ENCODE results near the gene NDUFS7. TPM values are rescaled to one million over a fixed set of nuclear protein-coding genes. Genes with fewer than 3 reads are reported as not detected.
"Not testable (repeated sequence)": the region's sequence is repeated elsewhere in the genome, so short reads cannot be mapped to it uniquely, and the experiment has no call there.

NDUFS7 gene
- total RNA-seq, 2 experiments from 2014 or later: 117 to 119 TPM

DNA sequence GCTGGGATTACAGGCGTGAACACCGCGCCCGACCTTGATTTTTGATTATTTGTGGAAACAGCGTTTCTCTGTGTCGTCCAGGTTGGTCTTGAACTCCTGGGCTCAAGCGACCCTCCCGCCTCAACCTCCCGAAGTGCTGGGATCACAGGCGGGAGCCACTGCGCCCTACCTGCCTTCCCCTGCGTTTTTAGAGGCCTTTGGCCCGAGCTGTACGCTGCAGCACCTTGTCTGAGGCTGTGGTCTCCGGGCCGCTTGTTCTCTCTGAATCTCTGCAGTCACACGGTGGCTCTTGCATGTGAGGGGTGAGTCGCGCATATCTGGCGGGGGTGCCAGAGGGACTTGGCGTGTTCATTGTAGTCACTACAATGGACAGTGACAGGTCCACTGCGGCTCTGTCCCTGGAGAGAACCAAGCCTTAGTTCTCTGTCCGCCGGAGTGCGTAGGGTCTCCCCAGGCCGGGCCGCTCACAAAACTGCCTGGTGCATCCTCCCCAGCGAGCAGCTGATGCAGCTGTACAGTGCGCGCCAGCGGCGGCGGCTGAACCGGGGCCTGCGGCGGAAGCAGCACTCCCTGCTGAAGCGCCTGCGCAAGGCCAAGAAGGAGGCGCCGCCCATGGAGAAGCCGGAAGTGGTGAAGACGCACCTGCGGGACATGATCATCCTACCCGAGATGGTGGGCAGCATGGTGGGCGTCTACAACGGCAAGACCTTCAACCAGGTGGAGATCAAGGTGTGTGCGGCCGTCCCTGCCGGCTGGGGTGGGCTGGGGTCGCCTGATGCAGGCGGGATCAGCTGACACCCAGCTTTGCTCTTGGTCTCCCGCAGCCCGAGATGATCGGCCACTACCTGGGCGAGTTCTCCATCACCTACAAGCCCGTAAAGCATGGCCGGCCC lies 56.1 kb downstream of the NDUFS7 start:
- H3K9me3 Mint-ChIP-seq, CTCF ChIA-PET, H3K27me3 Mint-ChIP-seq, DNase-seq: not testable (repeated sequence)
- peak overlapping the region; percentile 99 for H3K4me3 Mint-ChIP-seq
- POLR2A ChIA-PET: interaction anchor here (1.4 kb wide), 1 partner anchor 31 kb away, joined by 4 read pairs; no protein-coding TSS in a partner anchor
- peak overlapping the region; percentile 98 for H3K27ac Mint-ChIP-seq
- intact Hi-C loops (cut with micrococcal nuclease): loop anchor here (2.0 to 5.0 kb wide), 2 partner anchors 33 kb away; partner anchors contain the start of gene DAZAP1
- H3K36me3 Mint-ChIP-seq: peaks cover 47% of the 10 kb centered on the region
- H3K4me1 Mint-ChIP-seq (ENCODE audit: low read depth): peaks cover 37% of the 10 kb centered on the region

- POLR2A ChIA-PET: interaction anchor here (1.4 kb wide), 1 partner anchor 30 kb away, joined by 4 read pairs; no protein-coding TSS in a partner anchor
- intact Hi-C loops (cut with micrococcal nuclease): no loop called here
- Mint-ChIP-seq H3K4me1 (ENCODE audit: low read depth) (peaks cover 43% of the 10 kb centered on the region), H3K27me3 (no peaks in the 10 kb centered on the region), H3K27ac (peak overlapping the region; percentile 56), H3K36me3 (peaks cover 44% of the 10 kb centered on the region), H3K4me3 (peak overlapping the region; percentile 99), H3K9me3 (no peaks in the 10 kb centered on the region)
- no peak for DNase-seq
- CTCF ChIA-PET: no interaction called here
Measured at GRCh38 chr19:1440418-1440801, 56.7 kb downstream of the NDUFS7 start.

DNA sequence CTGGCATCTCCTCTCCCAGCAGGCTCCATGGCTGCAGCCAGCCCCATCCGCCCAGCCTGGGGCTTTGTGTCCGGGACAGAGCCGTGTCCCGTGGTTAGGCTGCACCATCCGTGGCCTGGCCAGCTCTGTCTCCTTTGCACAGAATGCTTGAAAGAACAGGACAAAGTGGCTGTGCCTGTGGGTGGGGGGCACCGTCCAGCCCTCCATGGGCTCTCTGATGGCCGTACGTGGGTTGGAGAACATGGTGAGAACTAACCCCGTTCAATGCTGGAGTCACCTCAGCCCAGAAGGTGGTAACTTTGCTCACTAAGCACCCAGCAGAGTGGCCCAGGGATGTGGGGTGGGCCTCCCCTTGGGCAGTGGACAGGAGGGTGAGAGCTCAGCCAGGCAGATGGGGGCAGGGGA lies 57.3 kb downstream of the NDUFS7 start:
- CTCF ChIA-PET: no interaction called here
- peaks cover 44% of the 10 kb centered on the region for H3K4me1 Mint-ChIP-seq (ENCODE audit: low read depth)

GRCh38 chr19:1441677-1442438 lies 58.2 kb downstream of the NDUFS7 start:
- intact Hi-C loops (cut with micrococcal nuclease): no loop called here
- Mint-ChIP-seq H3K27me3 (no peaks in the 10 kb centered on the region), H3K9me3 (no peaks in the 10 kb centered on the region), H3K4me3 (peak overlapping the region; percentile 32), H3K4me1 (ENCODE audit: low read depth) (peaks cover 44% of the 10 kb centered on the region), H3K27ac (no peak overlapping the region), H3K36me3 (peaks cover 44% of the 10 kb centered on the region)
- ChIA-PET CTCF (interaction anchor here (1.1 kb wide), 1 partner anchor 162 kb away, joined by 3 read pairs; no protein-coding TSS in a partner anchor), POLR2A (no interaction called here)
- DNase-seq: no peak

More for the DNA sequence above, 57.3 kb downstream of the NDUFS7 start:
- H3K36me3 Mint-ChIP-seq: peaks cover 44% of the 10 kb centered on the region
- no peak for DNase-seq
- H3K27me3 Mint-ChIP-seq: no peaks in the 10 kb centered on the region
- no peaks in the 10 kb centered on the region for H3K9me3 Mint-ChIP-seq
- H3K27ac Mint-ChIP-seq: peak overlapping the region; percentile 23
- peak overlapping the region; percentile 99 for H3K4me3 Mint-ChIP-seq
- POLR2A ChIA-PET: interaction anchor here (0.7 to 1.4 kb wide), 2 partner anchors 30 to 65 kb away, joined by 4 to 5 read pairs; no protein-coding TSS in a partner anchor
- intact Hi-C loops (cut with micrococcal nuclease): no loop called here

Other genes starting within 250 kb of the NDUFS7 start
- gene SBNO2, start 209.6 kb upstream of the NDUFS7 start, total RNA-seq: 100 to 1,000 TPM in 1 of 2 experiments, 10 to 100 TPM in 1; 96.9 to 110 TPM
- gene STK11, start 178.1 kb upstream of the NDUFS7 start, total RNA-seq: 10 to 100 TPM; 66.4 to 74.3 TPM
- gene CBARP, start 145.9 kb upstream of the NDUFS7 start, total RNA-seq: 1 to 10 TPM; 1.3 to 2.1 TPM
- 100 to 1,000 TPM; 178 to 192 TPM for gene ATP5F1D, start 142.2 kb upstream of the NDUFS7 start, total RNA-seq
- 10 to 100 TPM; 54.1 to 54.6 TPM for gene MIDN, start 135.3 kb upstream of the NDUFS7 start, total RNA-seq
- 100 to 1,000 TPM; 171 to 173 TPM for gene CIRBP, start 114.6 kb upstream of the NDUFS7 start, total RNA-seq
- gene FAM174C, start 108.4 kb upstream of the NDUFS7 start, total RNA-seq: 10 to 100 TPM; 74.8 to 76.1 TPM
- gene EFNA2, start 98.0 kb upstream of the NDUFS7 start, total RNA-seq: not detected
- gene GAMT, start 17.6 kb downstream of the NDUFS7 start, total RNA-seq: 10 to 100 TPM; 21.0 to 21.1 TPM
- 100 to 1,000 TPM; 226 to 242 TPM for gene DAZAP1, start 23.7 kb downstream of the NDUFS7 start, total RNA-seq
- 1,000 to 10,000 TPM; 1,642 to 1,717 TPM for gene RPS15, start 54.5 kb downstream of the NDUFS7 start, total RNA-seq
- under 1 TPM; 0.07 to 0.15 TPM for gene APC2, start 66.2 kb downstream of the NDUFS7 start, total RNA-seq
- 10 to 100 TPM; 24.4 to 26.9 TPM for gene C19orf25, start 95.3 kb downstream of the NDUFS7 start, total RNA-seq
- gene PCSK4, start 106.4 kb downstream of the NDUFS7 start, total RNA-seq: 1 to 10 TPM; 1.5 to 2.7 TPM
- 1 to 10 TPM; 1.8 to 1.9 TPM for gene REEP6, start 107.3 kb downstream of the NDUFS7 start, total RNA-seq
- 1 to 10 TPM; 1.9 to 3.7 TPM for gene ADAMTSL5, start 129.1 kb downstream of the NDUFS7 start, total RNA-seq
- gene PLK5, start 140.2 kb downstream of the NDUFS7 start, total RNA-seq: not detected
- gene MEX3D, start 184.4 kb downstream of the NDUFS7 start, total RNA-seq: 1 to 10 TPM; 6.0 to 6.1 TPM
- 10 to 100 TPM; 67.7 to 71.4 TPM for gene MBD3, start 209.0 kb downstream of the NDUFS7 start, total RNA-seq
- 100 to 1,000 TPM; 266 to 277 TPM for gene UQCR11, start 221.6 kb downstream of the NDUFS7 start, total RNA-seq